ENCODE measurements around the gene EMILIN1. TPM values are rescaled to one million over a fixed set of nuclear protein-coding genes. Genes with fewer than 3 reads are reported as not detected.

Gene EMILIN1
- 2.9 and 3.0 TPM in 2 replicates for total RNA-seq (2021; fragmentation: NEBNext Ultra II Directional; extraction: Animal tissue kit (Norgen Biotek cat#: 25700))
- polyA plus RNA-seq (2011; rRNA removed), result 1.9 and 3.1 TPM in 2 replicates
- polyA plus RNA-seq (2011; cell fraction: cytosol; rRNA removed), result 2.0 TPM
- polyA plus RNA-seq (2011; cell fraction: nucleus; rRNA removed), result 2.9 TPM
- polyA plus RNA-seq (2012, experiment 1 of 2), result 0.61 to 2.3 TPM (median 1.8 TPM) in 4 replicates
- 1.1 TPM for polyA plus RNA-seq (2012, experiment 2 of 2)
- 3.0 TPM for polyA plus RNA-seq (2013, experiment 1 of 2)
- 2.4 TPM for polyA plus RNA-seq (2013, experiment 2 of 2)
- 0.28 and 0.66 TPM in 2 replicates for polyA minus RNA-seq (2011; rRNA and poly(A)+ RNA removed)
- polyA minus RNA-seq (2011; cell fraction: cytosol; rRNA and poly(A)+ RNA removed), result 1.9 TPM
- 1.8 TPM for polyA minus RNA-seq (2011; cell fraction: nucleus; rRNA and poly(A)+ RNA removed)
- long read RNA-seq, experiment 1, partial matches to known transcripts, result 2 of 2 reads
- long read RNA-seq, experiment 1, other reads (novel, unspliced or antisense), result 0 of 2 reads
- long read RNA-seq, experiment 2, result 0 reads

DNA sequence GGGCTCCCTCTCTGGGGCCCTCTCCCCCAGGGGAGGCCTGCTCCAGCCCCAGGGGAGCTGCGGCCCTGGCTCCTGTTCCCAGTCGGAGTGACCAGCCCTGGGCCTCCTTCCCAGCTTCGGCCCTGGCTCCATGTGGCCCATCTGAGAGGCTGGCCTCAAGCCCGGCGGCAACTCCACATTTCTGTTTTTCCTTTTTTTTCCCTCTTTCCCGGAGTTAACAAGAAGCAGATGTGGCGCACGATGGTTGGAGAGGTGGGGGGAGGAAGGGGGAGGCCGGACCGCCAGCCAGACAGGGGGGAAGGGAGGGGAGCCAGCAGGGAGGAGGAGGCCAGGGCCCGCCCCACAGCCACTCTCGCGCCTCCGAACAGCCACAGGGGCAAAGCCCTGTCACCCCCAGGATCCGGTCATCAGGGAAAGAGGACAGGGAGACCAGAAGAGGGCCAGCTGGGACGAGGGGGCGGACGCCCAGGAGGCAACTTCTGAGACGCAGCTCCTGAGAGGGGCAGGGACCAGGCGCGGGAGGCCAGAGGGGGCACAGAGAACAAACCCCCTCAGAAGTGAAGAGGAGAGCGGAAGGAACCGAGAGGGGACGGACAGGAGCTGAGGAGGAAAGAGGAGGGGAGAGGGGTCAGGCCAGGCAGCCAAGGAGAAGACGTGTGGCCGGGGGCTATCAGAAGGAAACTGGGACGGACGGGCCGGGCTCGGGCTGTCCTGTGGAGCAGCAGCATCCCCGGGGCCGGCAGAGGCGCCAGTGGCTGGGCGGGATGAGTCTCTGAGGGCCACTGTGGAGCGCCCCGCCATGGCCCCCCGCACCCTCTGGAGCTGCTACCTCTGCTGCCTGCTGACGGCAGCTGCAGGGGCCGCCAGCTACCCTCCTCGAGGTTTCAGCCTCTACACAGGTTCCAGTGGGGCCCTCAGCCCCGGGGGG lies at the start of gene EMILIN1:
Gene EMILIN1, plus strand, starts transcription at position 349 of the 928 bp plus-strand sequence. Its CDS starts 451 bp downstream, at position 800.
- Histone ChIP-seq H3K9ac (replicated peaks in 1 of 4; ENCODE audit: extremely low read depth in 1 of 4, low read depth in 3 of 4, low read length in 3 of 4) (no peak within 1 kb of the TSS), H4K20me1 (replicated peaks in 1 of 2; ENCODE audit: control insufficient read depth in 1 of 2, insufficient read depth in 2 of 2, low read length in 2 of 2) (no peaks in the 10 kb centered on the region), H3K4ac (replicated peaks; ENCODE audit: insufficient read length, low read depth, low read length) (no peak within 1 kb of the TSS), H3K4me2 (ENCODE audit: insufficient read depth in 1 of 2, low read depth in 2 of 2, low read length in 2 of 2) (peak within 1 kb of the TSS in 1 of 2 experiments; percentile 19; a peak in 1 of 4 replicates), H3K27ac (ENCODE audit: low read depth, low read length) (no peak within 1 kb of the TSS), H3K23ac (ENCODE audit: insufficient read length) (no peak within 1 kb of the TSS), H3K9me3 (ENCODE audit: insufficient read depth in 2 of 2, low read depth in 1 of 2, low read length in 1 of 2) (no peaks in the 10 kb centered on the region), H2AK5ac (ENCODE audit: low read depth, low read length) (no peak within 1 kb of the TSS), H3K18ac (ENCODE audit: extremely low read depth, low read length) (peak within 1 kb of the TSS; percentile 48), H4K91ac (replicated peaks; ENCODE audit: insufficient read length, low read length) (peak within 1 kb of the TSS; percentile 61), H3K23me2 (ENCODE audit: low read depth, low read length) (peaks cover 5% of the 10 kb centered on the region; the same call in 1 of the 2 replicates), H2BK5ac (ENCODE audit: low read depth, low read length) (peak within 1 kb of the TSS; percentile 44; the same call in 1 of the 2 replicates), H3K36me3 (ENCODE audit: control insufficient read depth in 2 of 4, insufficient read depth in 4 of 4, low read length in 3 of 4) (no peaks in the 10 kb centered on the region), H4K8ac (ENCODE audit: extremely low read depth, insufficient read depth, low read length) (peak within 1 kb of the TSS; percentile 73), H3K4me1 (replicated peaks in 1 of 4; ENCODE audit: control insufficient read depth in 3 of 4, insufficient read depth in 4 of 4, low read length in 3 of 4) (peaks cover 0 to 17% (median 11%) of the 10 kb centered on the region in 4 experiments; a peak in 6 of 7 replicates), H2BK120ac (replicated peaks; ENCODE audit: low read depth, low read length) (no peak within 1 kb of the TSS), H3K14ac (ENCODE audit: insufficient read length) (no peak within 1 kb of the TSS), H3K79me1 (ENCODE audit: low read depth, low read length) (no peaks in the 10 kb centered on the region), H3K27me3 (replicated peaks in 1 of 4; ENCODE audit: control insufficient read depth in 3 of 4, extremely low read depth in 1 of 4, insufficient read depth in 3 of 4, low read length in 3 of 4) (0 out of 7 replicates have a peak, but pooled peaks cover 0 to 3% (median 0%) of the 10 kb centered on the region in 4 experiments), H2BK20ac (ENCODE audit: low read length) (no peak within 1 kb of the TSS), H2BK12ac (ENCODE audit: low read depth, low read length) (peak within 1 kb of the TSS; percentile 84; the same call in 1 of the 2 replicates), H3K56ac (replicated peaks; ENCODE audit: insufficient read length, low read depth, low read length) (no peak within 1 kb of the TSS), H3K79me2 (ENCODE audit: control insufficient read depth in 1 of 2, insufficient read depth in 2 of 2, low read length in 2 of 2) (no peaks in the 10 kb centered on the region), H3K4me3 (ENCODE audit: extremely low read depth in 1 of 4, insufficient read depth in 2 of 4, low read depth in 3 of 4, low read length in 4 of 4) (no peak within 1 kb of the TSS), H2BK15ac (ENCODE audit: low read length) (peak within 1 kb of the TSS; percentile 92; the same call in 1 of the 2 replicates), H2AFZ (ENCODE audit: low read length) (peak within 1 kb of the TSS; percentile 23; the same call in 1 of the 2 replicates), H4K5ac (ENCODE audit: insufficient read length, low read depth, low read length) (no peak within 1 kb of the TSS)
- peak in 1 of 2 experiments; percentile 53 for DNase-seq (ENCODE audit: low read depth in 1 of 2, low spot score in 2 of 2)
- FAIRE-seq, result no peak
- CTCF ChIA-PET (ENCODE audit: partially characterized antibody), result interaction anchor here (1.4 to 16.5 kb wide), 2 partner anchors 25 to 186 kb away, joined by 4 to 160 read pairs; partner anchors contain the start of gene AGBL5
- POLR2A ChIA-PET (ENCODE audit: partially characterized antibody), result interaction anchor here (0.7 to 1.6 kb wide), 7 partner anchors 23 to 170 kb away, joined by 3 to 5 read pairs (median 3); partner anchors contain the start of genes AGBL5 and CAD
- 84% methylated on average over 28 of the region's 41 CpGs; no CpG with 5 or more reads in 1 of the 2 experiments for WGBS, 2 experiments (ENCODE audit: extremely low coverage in 1 of 2, insufficient coverage in 1 of 2, insufficient read length in 1 of 2, insufficient replicate concordance in 2 of 2, low coverage in 1 of 2, low lambda C conversion rate in 2 of 2, missing lambda C conversion rate in 1 of 2)
- TF ChIP-seq, protein P1, sequence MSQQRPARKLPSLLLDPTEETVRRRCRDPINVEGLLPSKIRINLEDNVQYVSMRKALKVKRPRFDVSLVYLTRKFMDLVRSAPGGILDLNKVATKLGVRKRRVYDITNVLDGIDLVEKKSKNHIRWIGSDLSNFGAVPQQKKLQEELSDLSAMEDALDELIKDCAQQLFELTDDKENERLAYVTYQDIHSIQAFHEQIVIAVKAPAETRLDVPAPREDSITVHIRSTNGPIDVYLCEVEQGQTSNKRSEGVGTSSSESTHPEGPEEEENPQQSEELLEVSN (IDR thresholded peaks at IDR 0.05), result 0 out of 2 replicates have a peak, but pooled peaks have one; percentile 23
- TF ChIP-seq ZNF274 (IDR thresholded peaks at IDR 0.05; ENCODE audit: borderline replicate concordance, extremely low read depth, low read length) (no peak), SIX5 (IDR thresholded peaks at IDR 0.05; ENCODE audit: low read depth, low read length) (no peak)
- TF ChIP-seq, protein P2, sequence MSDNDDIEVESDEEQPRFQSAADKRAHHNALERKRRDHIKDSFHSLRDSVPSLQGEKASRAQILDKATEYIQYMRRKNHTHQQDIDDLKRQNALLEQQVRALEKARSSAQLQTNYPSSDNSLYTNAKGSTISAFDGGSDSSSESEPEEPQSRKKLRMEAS (IDR thresholded peaks at IDR 0.05), result 0 out of 2 replicates have a peak, but pooled peaks have one; percentile 38
- TF ChIP-seq, protein P3, sequence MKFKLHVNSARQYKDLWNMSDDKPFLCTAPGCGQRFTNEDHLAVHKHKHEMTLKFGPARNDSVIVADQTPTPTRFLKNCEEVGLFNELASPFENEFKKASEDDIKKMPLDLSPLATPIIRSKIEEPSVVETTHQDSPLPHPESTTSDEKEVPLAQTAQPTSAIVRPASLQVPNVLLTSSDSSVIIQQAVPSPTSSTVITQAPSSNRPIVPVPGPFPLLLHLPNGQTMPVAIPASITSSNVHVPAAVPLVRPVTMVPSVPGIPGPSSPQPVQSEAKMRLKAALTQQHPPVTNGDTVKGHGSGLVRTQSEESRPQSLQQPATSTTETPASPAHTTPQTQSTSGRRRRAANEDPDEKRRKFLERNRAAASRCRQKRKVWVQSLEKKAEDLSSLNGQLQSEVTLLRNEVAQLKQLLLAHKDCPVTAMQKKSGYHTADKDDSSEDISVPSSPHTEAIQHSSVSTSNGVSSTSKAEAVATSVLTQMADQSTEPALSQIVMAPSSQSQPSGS (IDR thresholded peaks at IDR 0.05; ENCODE audit: low read length), result no peak

Data from H1 (cell line).